GM20000 (cell line): ENCODE results near the gene ZNF414.

Experiments
- DNase-seq: peaks from one replicate; pipeline ENCODE4 v3.0.0; 2012; ENCODE audit warnings: low spot score
- TF ChIP-seq, protein P1 (sequence below): IDR thresholded peaks from 2 replicates; pipeline ENCODE4 v1.5.1; 2012; ENCODE audit warnings: mild to moderate bottlenecking, control low read depth; ENCODE audit errors: extremely low read depth, missing control alignments

Gene ZNF414

DNA sequence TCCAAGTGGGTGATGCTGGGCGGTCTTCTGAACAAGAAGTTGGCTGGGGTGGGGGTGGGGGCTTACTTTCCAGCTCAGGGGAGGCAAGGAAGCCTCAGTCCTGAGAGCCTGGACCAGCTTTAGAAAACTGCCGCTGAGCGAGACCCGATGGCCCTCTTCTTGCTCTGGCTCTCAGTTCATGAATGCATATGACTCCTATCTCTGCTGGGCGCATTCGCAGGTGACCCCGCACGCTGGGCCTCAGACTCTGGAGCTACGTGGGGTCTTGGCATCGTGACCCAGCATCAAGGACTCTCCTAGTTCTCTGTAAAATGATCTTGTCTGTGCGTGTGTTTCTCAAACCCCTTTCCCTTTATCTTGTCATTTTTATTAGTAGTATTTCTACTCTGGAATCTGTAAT lies 31.3 kb downstream of the ZNF414 start:
- DNase-seq = no peak
- TF ChIP-seq, protein P1, sequence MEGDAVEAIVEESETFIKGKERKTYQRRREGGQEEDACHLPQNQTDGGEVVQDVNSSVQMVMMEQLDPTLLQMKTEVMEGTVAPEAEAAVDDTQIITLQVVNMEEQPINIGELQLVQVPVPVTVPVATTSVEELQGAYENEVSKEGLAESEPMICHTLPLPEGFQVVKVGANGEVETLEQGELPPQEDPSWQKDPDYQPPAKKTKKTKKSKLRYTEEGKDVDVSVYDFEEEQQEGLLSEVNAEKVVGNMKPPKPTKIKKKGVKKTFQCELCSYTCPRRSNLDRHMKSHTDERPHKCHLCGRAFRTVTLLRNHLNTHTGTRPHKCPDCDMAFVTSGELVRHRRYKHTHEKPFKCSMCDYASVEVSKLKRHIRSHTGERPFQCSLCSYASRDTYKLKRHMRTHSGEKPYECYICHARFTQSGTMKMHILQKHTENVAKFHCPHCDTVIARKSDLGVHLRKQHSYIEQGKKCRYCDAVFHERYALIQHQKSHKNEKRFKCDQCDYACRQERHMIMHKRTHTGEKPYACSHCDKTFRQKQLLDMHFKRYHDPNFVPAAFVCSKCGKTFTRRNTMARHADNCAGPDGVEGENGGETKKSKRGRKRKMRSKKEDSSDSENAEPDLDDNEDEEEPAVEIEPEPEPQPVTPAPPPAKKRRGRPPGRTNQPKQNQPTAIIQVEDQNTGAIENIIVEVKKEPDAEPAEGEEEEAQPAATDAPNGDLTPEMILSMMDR = no peak

DNA sequence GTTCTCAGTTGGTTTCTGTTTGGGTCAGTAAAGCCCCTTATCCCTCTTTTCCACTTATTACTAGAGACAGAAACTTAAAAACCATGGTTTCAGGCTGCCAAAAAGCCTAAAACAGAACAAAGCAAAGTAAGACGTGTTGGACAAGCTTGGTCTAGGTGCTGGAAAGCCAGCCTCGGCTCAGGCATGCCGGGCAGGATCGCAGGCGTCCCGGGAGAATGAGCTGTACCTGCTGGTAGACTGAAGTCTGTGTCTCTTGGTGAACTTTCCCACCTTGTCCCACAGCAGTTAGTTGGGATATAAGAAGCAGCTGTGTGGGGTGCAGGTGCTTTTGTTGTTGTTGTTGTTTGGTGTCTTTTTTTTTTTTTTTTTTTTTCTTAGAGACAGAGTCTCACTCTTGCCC lies 32.4 kb downstream of the ZNF414 start:
- TF ChIP-seq, protein P1 = no peak
- no peak for DNase-seq

DNA sequence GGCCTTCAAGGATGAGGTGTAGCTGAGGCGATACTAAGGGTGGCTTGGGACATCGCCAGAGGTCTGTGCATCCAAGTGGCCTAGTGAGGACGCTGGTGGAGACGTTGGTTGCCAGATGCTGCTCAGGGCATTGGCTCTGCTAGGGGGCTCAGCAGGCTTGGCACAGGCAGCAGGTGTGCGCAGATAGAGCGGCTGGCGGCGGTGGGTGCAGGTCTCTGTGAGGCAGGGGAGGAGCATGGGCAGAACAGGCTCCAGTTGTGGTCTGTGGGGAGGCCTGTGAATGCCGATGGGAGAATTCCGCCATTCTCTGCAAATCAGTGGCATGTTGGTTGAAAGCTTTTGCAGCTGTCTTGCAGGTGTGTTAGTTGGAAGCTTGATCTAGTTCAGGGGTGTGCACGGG lies 32.8 kb downstream of the ZNF414 start:
- TF ChIP-seq, protein P1 = no peak
- DNase-seq = no peak

DNA sequence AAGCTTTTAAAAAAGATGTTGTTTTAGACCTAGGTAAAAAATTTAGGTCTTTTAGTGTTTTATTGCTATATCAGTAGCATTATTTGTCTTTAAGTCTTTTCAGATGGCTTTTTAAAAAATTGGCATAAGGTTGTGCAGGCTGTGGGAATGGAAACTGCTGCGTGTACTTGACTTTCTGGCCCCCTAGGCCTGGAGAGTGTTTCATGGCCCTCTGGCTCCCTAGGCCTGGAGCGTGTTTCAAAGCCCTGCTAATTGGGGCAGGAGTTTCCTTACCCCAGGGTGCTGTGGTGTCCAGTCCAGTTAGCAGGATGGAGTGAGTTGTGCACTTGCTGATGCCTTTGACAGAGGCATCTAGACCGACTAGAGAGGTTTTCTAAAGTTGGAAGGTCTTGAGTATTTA lies 35.4 kb downstream of the ZNF414 start:
- TF ChIP-seq, protein P1 = no peak

DNA sequence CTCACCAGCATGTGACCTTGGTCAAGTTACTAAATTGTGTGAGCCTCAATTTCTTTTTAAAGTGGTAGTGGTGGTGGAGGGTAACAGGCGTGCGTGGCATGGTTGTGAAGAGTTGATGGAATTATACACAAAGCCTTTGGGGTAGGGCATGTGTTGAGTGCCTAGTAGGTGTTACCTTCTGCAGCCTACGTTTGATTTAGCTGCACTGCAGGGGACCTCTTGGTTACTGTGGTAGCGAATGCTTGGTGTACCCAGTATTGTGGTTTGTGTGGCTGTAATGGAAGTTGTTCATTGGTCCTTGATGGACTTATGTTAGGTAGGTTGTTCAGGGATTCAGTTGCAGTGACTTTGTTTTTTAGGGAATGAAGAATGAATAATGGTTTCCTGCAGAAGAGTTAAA lies 36.1 kb downstream of the ZNF414 start:
- TF ChIP-seq, protein P1 = no peak
- DNase-seq = no peak

More for the DNA sequence above, 35.4 kb downstream of the ZNF414 start:
- no peak for DNase-seq

DNA sequence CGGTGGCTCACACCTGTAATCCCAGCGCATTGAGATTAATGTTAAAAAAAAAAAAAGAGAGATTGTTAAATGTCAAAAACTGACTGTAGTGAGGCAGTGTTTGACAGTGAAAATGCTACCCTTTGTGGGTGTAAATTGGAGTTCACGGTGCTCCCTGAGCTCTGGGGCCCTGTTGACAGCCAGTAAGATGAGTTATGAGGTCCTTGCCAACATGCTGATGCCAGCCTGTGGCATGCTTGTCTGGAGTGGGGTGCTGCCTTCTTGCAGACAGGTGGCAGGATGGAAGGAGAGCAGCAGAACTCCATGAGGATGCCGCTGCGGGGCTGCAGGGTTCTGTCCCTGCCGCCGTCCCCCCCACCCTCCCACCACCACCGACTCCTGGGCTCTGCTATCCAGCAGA lies 37.4 kb downstream of the ZNF414 start:
- DNase-seq = no peak
- TF ChIP-seq, protein P1 = no peak

DNA sequence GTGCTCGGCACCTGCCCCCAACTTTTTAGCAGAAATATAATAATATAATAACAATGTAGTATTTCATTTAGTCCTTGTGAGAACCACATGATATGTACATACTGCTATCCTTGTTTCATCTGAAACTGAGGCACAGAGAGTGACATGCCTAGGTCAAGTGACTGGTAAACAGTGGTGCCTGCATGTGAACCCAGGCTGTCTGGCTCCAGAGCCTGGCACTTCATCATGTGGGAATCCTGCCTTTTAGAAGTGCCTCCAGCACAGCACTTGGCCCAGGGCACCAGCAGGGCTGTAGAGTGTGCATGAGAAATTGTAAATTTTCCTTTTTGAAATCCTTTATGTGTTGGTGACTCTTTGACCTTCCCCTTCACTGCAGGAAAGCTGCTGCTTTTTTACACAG lies 39.0 kb downstream of the ZNF414 start:
- no peak for DNase-seq
- TF ChIP-seq, protein P1 = no peak
